WERI-Rb-1 (cell line): Measurements from ENCODE around the gene RNPEPL1.

Experiments
- DNase-seq: peaks from one replicate; pipeline ENCODE4 v3.0.0-alpha.2; 2020
- H3K27ac ChIP-seq: fragments of 250-450 bp; sonication (Bioruptor Pico); 2 replicates; pipeline ENCODE4 v1.5.1; 2020; ENCODE audit warnings: mild to moderate bottlenecking, moderate library complexity
- H3K27me3 ChIP-seq: fragments of 250-450 bp; sonication (Bioruptor Pico); 2 replicates; pipeline ENCODE4 v1.5.1; 2021; ENCODE audit warnings: mild to moderate bottlenecking, low read depth, moderate library complexity; ENCODE audit not compliant: insufficient read depth, severe bottlenecking
- H3K36me3 ChIP-seq: fragments of 250-450 bp; sonication (Bioruptor Pico); 2 replicates; pipeline ENCODE4 v1.5.1; 2020; ENCODE audit warnings: mild to moderate bottlenecking, moderate library complexity
- H3K4me3 ChIP-seq: 2 replicates; pipeline ENCODE4 v1.5.1; 2011; ENCODE audit warnings: low read depth, mild to moderate bottlenecking, control low read depth, low read length
- H3K9me3 ChIP-seq: fragments of 250-450 bp; sonication (Bioruptor Pico); 2 replicates; pipeline ENCODE4 v1.5.1; 2021; ENCODE audit warnings: mild to moderate bottlenecking, moderate library complexity; ENCODE audit not compliant: severe bottlenecking
- TF ChIP-seq, protein P1 (sequence below): IDR thresholded peaks from 2 replicates; pipeline ENCODE4 v1.5.1; 2011; ENCODE audit warnings: low read depth, mild to moderate bottlenecking, control low read depth, inconsistent platforms, low read length

RNPEPL1 gene

DNA sequence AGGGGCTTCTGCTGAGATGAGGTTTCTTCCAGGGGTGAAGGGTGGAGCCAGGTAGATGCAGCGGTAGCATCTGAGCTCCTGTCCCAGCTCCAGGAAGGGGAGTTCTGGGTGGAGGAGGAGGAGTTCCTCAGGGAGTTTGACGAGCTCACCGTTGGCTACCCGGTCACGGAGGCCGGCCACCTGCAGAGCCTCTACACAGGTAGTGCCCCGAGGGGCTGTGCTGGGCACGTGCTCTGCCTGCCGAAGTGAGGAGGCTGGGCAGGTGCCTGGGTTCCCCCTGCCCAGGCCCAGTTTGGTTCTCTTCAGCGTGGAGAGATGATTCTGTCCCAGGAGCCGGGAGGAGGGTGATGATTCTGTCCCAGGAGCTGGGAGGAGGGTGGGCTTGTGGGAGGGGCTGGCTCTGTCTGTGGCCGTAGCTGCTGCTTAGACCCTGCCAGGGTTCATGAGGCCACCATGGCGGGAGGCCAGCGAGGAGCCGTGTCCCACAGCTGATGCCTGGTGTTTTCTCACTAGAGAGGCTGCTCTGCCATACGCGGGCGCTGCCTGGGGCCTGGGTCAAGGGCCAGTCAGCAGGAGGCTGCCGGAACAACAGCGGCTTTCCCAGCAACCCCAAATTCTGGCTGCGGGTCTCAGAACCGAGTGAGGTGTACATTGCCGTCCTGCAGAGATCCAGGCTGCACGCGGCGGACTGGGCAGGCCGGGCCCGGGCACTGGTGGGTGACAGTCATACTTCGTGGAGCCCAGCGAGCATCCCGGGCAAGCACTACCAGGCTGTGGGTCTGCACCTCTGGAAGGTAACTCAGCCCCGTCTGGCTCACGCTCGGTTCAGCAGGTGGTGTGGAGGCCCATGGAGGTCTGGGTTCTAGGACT is 26.5 kb downstream of the RNPEPL1 start:
- Histone ChIP-seq H3K27ac (no peak overlapping the region), H3K9me3 (no peaks in the 10 kb centered on the region), H3K36me3 (peaks cover 50% of the 10 kb centered on the region), H3K4me3 (no peak overlapping the region), H3K27me3 (no peaks in the 10 kb centered on the region)
- TF ChIP-seq, protein P1, sequence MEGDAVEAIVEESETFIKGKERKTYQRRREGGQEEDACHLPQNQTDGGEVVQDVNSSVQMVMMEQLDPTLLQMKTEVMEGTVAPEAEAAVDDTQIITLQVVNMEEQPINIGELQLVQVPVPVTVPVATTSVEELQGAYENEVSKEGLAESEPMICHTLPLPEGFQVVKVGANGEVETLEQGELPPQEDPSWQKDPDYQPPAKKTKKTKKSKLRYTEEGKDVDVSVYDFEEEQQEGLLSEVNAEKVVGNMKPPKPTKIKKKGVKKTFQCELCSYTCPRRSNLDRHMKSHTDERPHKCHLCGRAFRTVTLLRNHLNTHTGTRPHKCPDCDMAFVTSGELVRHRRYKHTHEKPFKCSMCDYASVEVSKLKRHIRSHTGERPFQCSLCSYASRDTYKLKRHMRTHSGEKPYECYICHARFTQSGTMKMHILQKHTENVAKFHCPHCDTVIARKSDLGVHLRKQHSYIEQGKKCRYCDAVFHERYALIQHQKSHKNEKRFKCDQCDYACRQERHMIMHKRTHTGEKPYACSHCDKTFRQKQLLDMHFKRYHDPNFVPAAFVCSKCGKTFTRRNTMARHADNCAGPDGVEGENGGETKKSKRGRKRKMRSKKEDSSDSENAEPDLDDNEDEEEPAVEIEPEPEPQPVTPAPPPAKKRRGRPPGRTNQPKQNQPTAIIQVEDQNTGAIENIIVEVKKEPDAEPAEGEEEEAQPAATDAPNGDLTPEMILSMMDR = no peak
- DNase-seq = no peak

- Histone ChIP-seq H3K27ac (no peak overlapping the region), H3K27me3 (no peaks in the 10 kb centered on the region), H3K9me3 (no peaks in the 10 kb centered on the region), H3K4me3 (no peak overlapping the region), H3K36me3 (peaks cover 48% of the 10 kb centered on the region)
- TF ChIP-seq, protein P1 = peak; percentile 64
- DNase-seq = peak; percentile 61
These were observed 27.2 kb downstream of the RNPEPL1 start for GRCh38 chr2:240595381-240596079.

DNA sequence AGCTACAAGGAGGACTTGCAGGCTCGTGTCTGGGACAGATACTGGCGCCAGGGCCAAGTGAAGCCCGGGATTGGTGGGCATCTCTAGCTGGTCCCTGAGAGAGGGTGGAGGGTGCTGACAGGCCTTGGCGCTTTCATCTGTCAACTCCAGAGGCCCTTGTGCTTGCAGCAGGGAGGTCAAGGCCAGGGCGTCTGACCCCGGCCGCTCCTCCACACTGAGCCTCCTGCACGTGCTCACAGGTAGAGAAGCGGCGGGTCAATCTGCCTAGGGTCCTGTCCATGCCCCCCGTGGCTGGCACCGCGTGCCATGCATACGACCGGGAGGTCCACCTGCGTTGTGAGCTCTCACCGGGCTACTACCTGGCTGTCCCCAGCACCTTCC is 27.8 kb downstream of the RNPEPL1 start:
- no peaks in the 10 kb centered on the region for H3K27me3 ChIP-seq
- H3K27ac ChIP-seq = no peak overlapping the region
- TF ChIP-seq, protein P1 = no peak
- no peaks in the 10 kb centered on the region for H3K9me3 ChIP-seq
- H3K36me3 ChIP-seq = peaks cover 42% of the 10 kb centered on the region
- DNase-seq = peak; percentile 8
- H3K4me3 ChIP-seq = no peak overlapping the region

DNA sequence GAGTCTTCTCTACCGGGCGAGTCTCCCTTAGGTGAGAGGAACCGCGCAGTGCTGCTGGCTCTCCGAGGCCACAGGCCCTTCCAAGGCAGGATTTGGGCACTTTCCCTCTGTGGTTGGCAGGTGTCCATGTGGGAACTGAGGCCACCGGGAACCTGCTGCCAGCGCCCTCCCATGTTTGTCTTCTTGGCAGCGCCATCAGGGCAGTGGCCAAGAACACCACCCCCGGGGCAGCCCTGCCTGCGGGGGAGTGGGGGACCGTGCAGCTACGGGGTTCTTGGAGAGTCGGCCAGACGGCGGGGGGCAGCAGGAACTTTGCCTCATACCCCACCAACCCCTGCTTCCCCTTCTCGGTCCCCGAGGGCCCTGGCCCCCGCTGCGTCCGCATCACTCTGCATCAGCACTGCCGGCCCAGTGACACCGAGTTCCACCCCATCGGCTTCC is 28.2 kb downstream of the RNPEPL1 start:
- H3K9me3 ChIP-seq = no peaks in the 10 kb centered on the region
- H3K27me3 ChIP-seq = no peaks in the 10 kb centered on the region
- H3K36me3 ChIP-seq = peaks cover 38% of the 10 kb centered on the region
- peak; percentile 5 for DNase-seq
- TF ChIP-seq, protein P1 = no peak
- no peak overlapping the region for H3K27ac ChIP-seq
- H3K4me3 ChIP-seq = no peak overlapping the region

DNA sequence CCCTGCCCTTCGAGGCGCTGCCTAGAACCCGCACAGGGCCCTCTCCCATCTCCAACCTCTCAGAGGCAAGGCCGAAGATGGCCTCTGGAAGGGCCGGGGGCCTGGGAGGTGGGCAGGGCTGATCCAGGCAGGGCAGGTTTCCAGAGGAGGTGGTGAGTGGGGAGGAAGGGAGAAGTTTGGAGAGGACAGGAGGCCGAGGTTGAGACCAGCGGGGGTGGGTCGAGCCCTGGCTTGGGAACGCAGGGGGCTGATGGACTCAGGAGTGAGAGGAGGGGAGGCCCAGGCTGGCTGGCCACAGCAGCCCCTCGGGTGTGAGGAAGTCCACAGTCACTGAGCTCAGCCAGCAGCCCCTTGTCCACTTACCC is 28.8 kb downstream of the RNPEPL1 start:
- peak; percentile 4 for DNase-seq
- TF ChIP-seq, protein P1 = no peak

More for the DNA sequence above, 28.8 kb downstream of the RNPEPL1 start:
- no peaks in the 10 kb centered on the region for H3K27me3 ChIP-seq
- H3K9me3 ChIP-seq = no peaks in the 10 kb centered on the region
- no peak overlapping the region for H3K27ac ChIP-seq
- H3K4me3 ChIP-seq = no peak overlapping the region
- peaks cover 33% of the 10 kb centered on the region for H3K36me3 ChIP-seq
